HG02571 (cell line): ENCODE results near the gene LIX1L.
A peak's percentile ranks its signal among the peaks of the same experiment; 100 is the strongest.

Source experiments
- ATAC-seq: cut with Tn5 transposase; IDR thresholded peaks from one replicate; pipeline ENCODE4 v1.9.1; 2021; ENCODE audit warnings: mild to moderate bottlenecking, moderate library complexity; ENCODE audit not compliant: unreplicated experiment

The LIX1L gene

GRCh38 chr1:145957443-145958319, at the start of gene LIX1L:
Gene LIX1L, minus strand, starts transcription at chr1:145958017. Its CDS starts 90 bp downstream, at chr1:145957927.
- peak; percentile 85 for ATAC-seq

GRCh38 chr1:146001709-146002108, 43.9 kb upstream of the LIX1L start:
- no peak for ATAC-seq

GRCh38 chr1:145999321-146000024, 41.7 kb upstream of the LIX1L start:
- ATAC-seq, result no peak

GRCh38 chr1:145997718-145998023, 39.9 kb upstream of the LIX1L start:
- no peak for ATAC-seq

- peak; percentile 33 for ATAC-seq
Observed at GRCh38 chr1:145997016-145997717, 39.4 kb upstream of the LIX1L start.

GRCh38 chr1:145996433-145997015, 38.7 kb upstream of the LIX1L start, which contains the start of gene TXNIP:
Gene TXNIP, minus strand, starts transcription at chr1:145996579. Its CDS starts 313 bp downstream, at chr1:145996266.
- peak; percentile 89 for ATAC-seq

GRCh38 chr1:145995964-145996432, 38.2 kb upstream of the LIX1L start:
- no peak for ATAC-seq

- no peak for ATAC-seq
Observed at GRCh38 chr1:145995148-145995881, 37.5 kb upstream of the LIX1L start.

- no peak for ATAC-seq
Observed at GRCh38 chr1:145994391-145995120, 36.7 kb upstream of the LIX1L start.

- no peak for ATAC-seq
Observed at GRCh38 chr1:145993618-145994390, 36.0 kb upstream of the LIX1L start.

GRCh38 chr1:145992958-145993617, 35.3 kb upstream of the LIX1L start:
- ATAC-seq, result no peak

GRCh38 chr1:145992502-145992936, 34.7 kb upstream of the LIX1L start:
- no peak for ATAC-seq

- ATAC-seq, result no peak
Observed at GRCh38 chr1:145991735-145992412, 34.1 kb upstream of the LIX1L start.

GRCh38 chr1:145990249-145990855, 32.5 kb upstream of the LIX1L start:
- ATAC-seq, result no peak

GRCh38 chr1:145988773-145989172, 31.0 kb upstream of the LIX1L start:
- no peak for ATAC-seq

- no peak for ATAC-seq
Observed at GRCh38 chr1:145987926-145988325, 30.1 kb upstream of the LIX1L start.

GRCh38 chr1:145986551-145986950, 28.7 kb upstream of the LIX1L start:
- no peak for ATAC-seq
